ENCODE measurements around the gene CAT.

CAT gene

DNA sequence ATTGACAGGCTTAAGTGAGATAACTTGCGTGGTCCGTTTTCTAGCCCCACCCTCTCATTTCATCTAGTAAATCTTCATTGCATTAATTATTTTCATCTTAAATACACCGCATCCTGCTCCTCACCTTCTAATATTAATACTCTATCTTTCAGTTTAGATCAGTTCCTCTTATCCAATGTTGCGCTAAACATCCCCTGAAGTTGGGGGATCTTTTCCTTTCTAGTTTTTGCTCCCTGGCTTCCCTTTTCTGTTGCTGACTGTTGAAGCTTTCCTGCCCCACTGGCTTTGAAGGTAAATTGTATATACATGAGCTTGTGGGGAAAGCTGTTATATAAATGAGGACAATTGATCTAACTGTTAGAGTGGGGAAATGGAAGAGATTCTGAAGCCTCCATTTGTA lies 7.2 kb downstream of the CAT start:
- Mint-ChIP-seq H3K4me3 (no peak overlapping the region), H3K27me3 (ENCODE audit: low read depth) (no peaks in the 10 kb centered on the region), H3K27ac (no peak overlapping the region), H3K4me1 (peaks cover 27% of the 10 kb centered on the region), H3K9me3 (no peaks in the 10 kb centered on the region), H3K36me3 (ENCODE audit: low read depth) (peaks cover 12% of the 10 kb centered on the region)
- TF ChIP-seq, protein P1, sequence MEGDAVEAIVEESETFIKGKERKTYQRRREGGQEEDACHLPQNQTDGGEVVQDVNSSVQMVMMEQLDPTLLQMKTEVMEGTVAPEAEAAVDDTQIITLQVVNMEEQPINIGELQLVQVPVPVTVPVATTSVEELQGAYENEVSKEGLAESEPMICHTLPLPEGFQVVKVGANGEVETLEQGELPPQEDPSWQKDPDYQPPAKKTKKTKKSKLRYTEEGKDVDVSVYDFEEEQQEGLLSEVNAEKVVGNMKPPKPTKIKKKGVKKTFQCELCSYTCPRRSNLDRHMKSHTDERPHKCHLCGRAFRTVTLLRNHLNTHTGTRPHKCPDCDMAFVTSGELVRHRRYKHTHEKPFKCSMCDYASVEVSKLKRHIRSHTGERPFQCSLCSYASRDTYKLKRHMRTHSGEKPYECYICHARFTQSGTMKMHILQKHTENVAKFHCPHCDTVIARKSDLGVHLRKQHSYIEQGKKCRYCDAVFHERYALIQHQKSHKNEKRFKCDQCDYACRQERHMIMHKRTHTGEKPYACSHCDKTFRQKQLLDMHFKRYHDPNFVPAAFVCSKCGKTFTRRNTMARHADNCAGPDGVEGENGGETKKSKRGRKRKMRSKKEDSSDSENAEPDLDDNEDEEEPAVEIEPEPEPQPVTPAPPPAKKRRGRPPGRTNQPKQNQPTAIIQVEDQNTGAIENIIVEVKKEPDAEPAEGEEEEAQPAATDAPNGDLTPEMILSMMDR (IDR thresholded peaks at IDR 0.05; ENCODE audit: unreplicated experiment in 3 of 3): no peak

GRCh38 chr11:34446386-34446785 lies 7.7 kb downstream of the CAT start:
- TF ChIP-seq, protein P1 (IDR thresholded peaks at IDR 0.05; ENCODE audit: unreplicated experiment in 3 of 3): no peak
- Mint-ChIP-seq H3K27ac (no peak overlapping the region), H3K4me3 (no peak overlapping the region), H3K36me3 (ENCODE audit: low read depth) (peaks cover 9% of the 10 kb centered on the region), H3K4me1 (peaks cover 27% of the 10 kb centered on the region), H3K27me3 (ENCODE audit: low read depth) (no peaks in the 10 kb centered on the region), H3K9me3 (no peaks in the 10 kb centered on the region)

GRCh38 chr11:34447044-34447443 lies 8.3 kb downstream of the CAT start:
- no peaks in the 10 kb centered on the region for H3K9me3 Mint-ChIP-seq
- no peaks in the 10 kb centered on the region for H3K27me3 Mint-ChIP-seq (ENCODE audit: low read depth)
- no peak overlapping the region for H3K27ac Mint-ChIP-seq
- TF ChIP-seq, protein P1 (IDR thresholded peaks at IDR 0.05; ENCODE audit: unreplicated experiment in 3 of 3): no peak
- H3K4me1 Mint-ChIP-seq: peaks cover 27% of the 10 kb centered on the region
- H3K36me3 Mint-ChIP-seq (ENCODE audit: low read depth): peaks cover 8% of the 10 kb centered on the region
- no peak overlapping the region for H3K4me3 Mint-ChIP-seq

- Mint-ChIP-seq H3K4me1 (peaks cover 27% of the 10 kb centered on the region), H3K4me3 (no peak overlapping the region), H3K9me3 (no peaks in the 10 kb centered on the region), H3K27ac (no peak overlapping the region), H3K27me3 (ENCODE audit: low read depth) (no peaks in the 10 kb centered on the region), H3K36me3 (ENCODE audit: low read depth) (peaks cover 6% of the 10 kb centered on the region)
- TF ChIP-seq, protein P1 (IDR thresholded peaks at IDR 0.05; ENCODE audit: unreplicated experiment in 3 of 3): no peak
Measured at GRCh38 chr11:34448223-34448994, 9.7 kb downstream of the CAT start.

GRCh38 chr11:34449013-34449412 lies 10.3 kb downstream of the CAT start:
- TF ChIP-seq, protein P1 (IDR thresholded peaks at IDR 0.05; ENCODE audit: unreplicated experiment in 3 of 3): no peak
- Mint-ChIP-seq H3K36me3 (ENCODE audit: low read depth) (peaks cover 9% of the 10 kb centered on the region), H3K9me3 (no peaks in the 10 kb centered on the region), H3K27me3 (ENCODE audit: low read depth) (no peaks in the 10 kb centered on the region), H3K27ac (no peak overlapping the region), H3K4me3 (no peak overlapping the region), H3K4me1 (peaks cover 26% of the 10 kb centered on the region)

- TF ChIP-seq, protein P1 (IDR thresholded peaks at IDR 0.05; ENCODE audit: unreplicated experiment in 3 of 3): no peak
- H3K27me3 Mint-ChIP-seq (ENCODE audit: low read depth): no peaks in the 10 kb centered on the region
- H3K4me3 Mint-ChIP-seq: no peak overlapping the region
- H3K36me3 Mint-ChIP-seq (ENCODE audit: low read depth): peaks cover 17% of the 10 kb centered on the region
- no peaks in the 10 kb centered on the region for H3K9me3 Mint-ChIP-seq
- no peak overlapping the region for H3K27ac Mint-ChIP-seq
- peaks cover 20% of the 10 kb centered on the region for H3K4me1 Mint-ChIP-seq
Measured at GRCh38 chr11:34451053-34451452, 12.3 kb downstream of the CAT start.

Measured in nephron (organoid).